ENCODE results near the gene GPRIN2. TPM values are rescaled to one million over a fixed set of nuclear protein-coding genes. Genes with fewer than 3 reads are reported as not detected.

GPRIN2 gene
- total RNA-seq, 2 donors from 2014 or later = 35.9 to 56.7 TPM

DNA sequence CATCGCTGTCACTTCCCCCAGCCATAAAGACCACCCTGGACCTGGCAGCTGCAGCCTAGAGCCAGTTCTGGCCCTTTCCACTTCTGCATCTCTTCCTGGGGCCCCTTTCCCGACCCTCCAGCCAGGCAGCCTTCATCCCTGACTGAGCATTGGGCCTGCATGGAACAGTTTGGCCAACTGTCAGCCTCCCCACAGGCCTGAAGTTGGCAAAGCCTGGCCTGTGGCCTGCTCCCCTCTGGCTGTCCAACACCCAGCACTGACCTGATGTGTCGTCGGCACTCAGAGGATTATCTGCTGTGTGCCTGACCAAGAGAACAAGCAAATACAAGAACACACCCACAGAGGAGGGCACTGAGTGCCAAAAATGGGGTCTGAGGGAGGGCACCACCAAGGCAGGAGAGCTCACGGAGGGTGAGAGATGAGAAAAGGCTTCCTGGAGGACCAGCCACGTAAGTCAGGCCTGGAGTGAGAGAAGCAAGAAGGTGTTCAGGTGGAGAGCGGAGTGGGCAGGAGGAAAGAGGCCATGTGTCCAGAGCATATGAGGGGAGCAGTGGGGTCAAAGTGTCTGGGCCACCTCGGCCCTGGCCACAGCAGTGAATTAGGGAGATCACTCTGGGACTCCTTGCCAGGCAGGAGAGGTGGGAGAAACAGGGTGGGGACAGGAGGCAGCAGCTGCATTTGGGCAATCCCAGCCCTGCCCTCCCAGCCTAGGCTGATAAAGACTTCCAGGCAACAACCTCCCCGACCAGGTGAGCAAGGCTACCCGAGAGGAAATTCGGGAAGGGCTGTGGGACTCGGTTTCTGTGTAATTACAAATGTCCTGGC, 4.5 kb downstream of the GPRIN2 start:
- intact Hi-C loops (cut with DNase I, micrococcal nuclease) = no loop called here
- DNase-seq = peak in 1 of 2 donors; percentile 19
- ATAC-seq = no peak

DNA sequence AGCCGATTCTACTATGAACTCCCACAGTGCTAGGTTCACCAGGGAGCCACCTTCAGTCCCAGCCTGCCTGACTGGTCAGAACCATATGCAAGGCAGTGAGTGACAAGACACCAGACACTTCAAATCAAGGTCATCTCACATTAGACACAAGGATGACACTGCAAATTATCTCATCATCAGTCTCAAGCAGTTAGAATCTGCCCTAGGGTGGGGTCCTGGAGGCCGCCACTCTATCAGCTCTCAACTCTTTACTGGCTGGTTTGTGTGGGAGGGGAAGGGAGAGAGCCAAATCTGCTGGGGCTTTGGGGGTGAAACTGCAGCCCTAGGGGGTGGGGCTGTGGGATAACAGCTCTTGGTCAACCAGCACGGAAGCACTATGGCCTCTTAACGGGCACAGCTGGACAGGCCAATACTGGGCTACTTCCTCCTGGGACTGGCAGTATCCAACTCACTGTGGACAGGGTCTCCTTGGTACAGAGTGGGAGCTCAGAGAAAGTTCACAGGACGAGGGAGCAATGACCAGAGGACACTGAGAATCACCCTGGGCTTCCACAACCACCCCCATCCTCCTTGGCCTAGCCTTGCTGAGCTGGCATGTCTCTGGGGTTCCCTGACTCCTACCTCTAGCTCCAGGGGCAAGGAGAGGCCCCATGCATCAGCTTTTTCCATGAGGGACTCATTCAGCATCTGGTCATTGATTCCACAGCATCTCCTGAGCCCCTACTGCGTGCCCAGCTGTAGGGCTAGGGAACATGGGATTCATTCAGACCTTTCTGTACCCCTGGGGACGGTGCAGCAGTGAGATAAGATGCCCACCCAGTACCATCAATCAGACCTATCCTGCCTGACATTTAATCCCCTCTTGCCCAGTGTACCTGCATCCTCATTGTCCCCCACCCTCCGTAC, 5.4 kb downstream of the GPRIN2 start:
- intact Hi-C loops (cut with DNase I, micrococcal nuclease) = no loop called here
- peak in 1 of 2 donors; percentile 22 for DNase-seq
- ATAC-seq = no peak

GRCh38 chr10:46550076-46550790, 6.2 kb downstream of the GPRIN2 start:
- intact Hi-C loops (cut with DNase I, micrococcal nuclease) = no loop called here
- no peak for ATAC-seq
- peak; percentile 11 to 24 for DNase-seq

- intact Hi-C loops (cut with DNase I, micrococcal nuclease) = no loop called here
- DNase-seq = peak; percentile 9 to 25
- no peak for ATAC-seq
Measured at GRCh38 chr10:46549171-46550075, 7.0 kb downstream of the GPRIN2 start.

DNA sequence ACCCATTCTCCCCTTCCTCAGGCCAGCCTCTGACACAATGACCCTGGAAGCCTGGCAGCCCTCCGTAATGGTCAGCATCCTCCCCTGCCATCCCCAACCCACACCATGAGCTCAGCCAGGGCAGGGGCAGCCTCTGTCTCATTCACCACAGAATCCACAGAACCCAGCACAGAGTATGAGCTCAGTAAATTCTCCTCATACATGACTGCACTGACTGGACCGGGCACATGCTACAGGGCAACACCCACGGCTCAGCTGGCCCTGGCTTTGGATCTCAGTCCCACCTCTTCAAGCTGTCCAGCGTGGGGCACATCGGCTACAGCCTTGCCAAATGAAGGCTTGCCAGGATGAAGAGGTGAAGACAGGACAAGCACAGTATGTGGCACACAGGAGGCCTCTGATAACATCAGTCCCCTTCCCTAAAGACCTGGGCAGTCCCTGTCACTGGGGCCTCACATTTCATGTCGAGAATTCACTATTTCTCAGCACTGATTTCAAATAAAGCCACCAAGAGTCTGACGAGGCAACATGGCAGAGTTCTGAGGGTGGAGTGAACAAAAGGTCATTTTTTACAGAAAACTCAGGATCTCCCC, 7.9 kb downstream of the GPRIN2 start:
- DNase-seq (peak; percentile 4 to 24), ATAC-seq (no peak)
- intact Hi-C loops (cut with DNase I, micrococcal nuclease) = no loop called here

- DNase-seq = peak; percentile 6 to 22
- intact Hi-C loops (cut with DNase I, micrococcal nuclease) = no loop called here
- no peak for ATAC-seq
Measured at GRCh38 chr10:46547541-46548497, 8.6 kb downstream of the GPRIN2 start.

DNA sequence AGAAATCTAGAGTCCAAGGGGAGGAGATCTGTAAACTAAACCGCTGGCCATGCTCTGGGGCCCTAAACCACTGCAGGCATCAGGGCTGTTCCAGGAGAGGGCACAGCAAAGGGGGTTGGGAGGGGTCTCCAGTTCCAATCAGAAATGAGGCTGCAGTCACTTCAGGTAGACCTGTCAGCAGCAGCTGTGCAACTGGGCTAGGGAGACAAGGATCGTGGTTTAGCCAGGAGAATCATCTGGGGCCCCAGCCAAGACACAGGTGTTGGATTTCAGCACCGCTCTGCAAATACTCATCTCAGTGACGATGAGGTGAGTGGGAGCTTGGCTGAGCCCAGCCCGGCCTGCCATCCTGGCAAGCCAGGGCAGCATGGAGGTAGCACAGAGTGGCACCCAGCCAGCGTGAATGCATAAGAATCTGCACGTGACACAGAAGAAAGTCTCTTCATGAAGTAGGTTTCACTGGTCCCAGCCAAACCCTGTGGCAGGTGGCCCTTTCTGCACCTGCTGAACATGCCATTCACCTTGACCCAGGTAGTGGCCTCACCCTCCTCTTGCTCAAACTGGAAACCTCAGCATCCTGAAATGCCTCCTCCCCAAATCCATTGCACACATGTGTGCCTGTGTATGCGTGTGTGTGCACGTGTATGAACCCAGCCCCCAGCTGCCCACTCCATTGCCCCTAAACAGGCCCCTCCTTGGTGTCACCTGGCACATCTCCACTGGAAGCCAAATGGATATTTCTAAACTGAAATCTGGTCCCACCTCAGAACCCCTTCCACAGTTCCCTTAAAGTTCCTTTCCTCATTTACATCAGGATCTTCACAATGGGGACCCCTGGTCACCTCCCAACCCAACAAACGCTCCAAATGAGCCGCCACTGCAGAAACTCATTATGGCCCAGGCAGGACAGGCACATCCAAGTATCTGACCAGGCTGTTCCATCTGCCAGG, 9.6 kb downstream of the GPRIN2 start:
- ATAC-seq = no peak
- intact Hi-C loops (cut with DNase I, micrococcal nuclease) = no loop called here

DNA sequence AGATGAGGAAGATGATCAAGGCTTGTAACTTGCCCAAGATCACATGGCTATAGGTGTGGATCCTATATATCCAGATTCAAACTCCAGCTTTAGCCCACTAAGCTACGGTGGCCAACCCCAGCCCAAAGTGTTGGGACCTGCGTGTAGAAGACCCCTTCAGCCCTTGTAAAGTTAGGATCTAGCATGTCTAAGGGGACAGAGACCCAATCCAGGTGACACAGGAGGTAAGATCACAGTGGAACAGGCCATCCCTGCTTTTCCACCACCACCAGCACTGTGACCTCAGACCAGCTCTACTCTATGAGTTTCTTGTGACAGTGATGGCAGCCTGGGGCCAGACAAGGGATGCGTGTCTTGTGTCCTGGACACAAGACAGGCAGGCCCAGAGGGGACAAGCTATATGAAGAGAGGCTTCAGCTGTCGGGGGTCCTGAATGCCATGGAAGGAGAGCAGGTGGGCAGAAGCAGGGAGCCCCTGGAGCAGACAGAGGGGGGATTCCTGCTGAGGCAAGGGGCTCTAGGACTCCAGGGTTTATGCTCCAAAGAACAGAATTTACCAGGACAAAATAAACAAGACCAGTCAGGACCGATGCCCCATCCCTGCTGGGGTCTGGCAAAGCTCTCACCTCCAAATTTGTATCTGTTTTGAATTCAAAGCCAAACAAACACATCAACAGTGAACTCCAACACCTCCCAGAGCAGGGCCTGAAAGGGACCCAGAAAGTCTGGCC, 10.4 kb downstream of the GPRIN2 start:
- DNase-seq (peak; percentile 12 to 25), ATAC-seq (no peak)
- intact Hi-C loops (cut with DNase I, micrococcal nuclease) = no loop called here

More for the DNA sequence above, 9.6 kb downstream of the GPRIN2 start:
- DNase-seq = peak; percentile 21 to 27

- intact Hi-C loops (cut with DNase I, micrococcal nuclease) = no loop called here
- ATAC-seq (peak; percentile 26), DNase-seq (peak; percentile 21 to 26)
Measured at GRCh38 chr10:46544989-46545791, 11.3 kb downstream of the GPRIN2 start.

- peak; percentile 15 to 24 for DNase-seq
- intact Hi-C loops (cut with DNase I, micrococcal nuclease) = no loop called here
Measured at GRCh38 chr10:46543466-46544377, 12.7 kb downstream of the GPRIN2 start.

DNA sequence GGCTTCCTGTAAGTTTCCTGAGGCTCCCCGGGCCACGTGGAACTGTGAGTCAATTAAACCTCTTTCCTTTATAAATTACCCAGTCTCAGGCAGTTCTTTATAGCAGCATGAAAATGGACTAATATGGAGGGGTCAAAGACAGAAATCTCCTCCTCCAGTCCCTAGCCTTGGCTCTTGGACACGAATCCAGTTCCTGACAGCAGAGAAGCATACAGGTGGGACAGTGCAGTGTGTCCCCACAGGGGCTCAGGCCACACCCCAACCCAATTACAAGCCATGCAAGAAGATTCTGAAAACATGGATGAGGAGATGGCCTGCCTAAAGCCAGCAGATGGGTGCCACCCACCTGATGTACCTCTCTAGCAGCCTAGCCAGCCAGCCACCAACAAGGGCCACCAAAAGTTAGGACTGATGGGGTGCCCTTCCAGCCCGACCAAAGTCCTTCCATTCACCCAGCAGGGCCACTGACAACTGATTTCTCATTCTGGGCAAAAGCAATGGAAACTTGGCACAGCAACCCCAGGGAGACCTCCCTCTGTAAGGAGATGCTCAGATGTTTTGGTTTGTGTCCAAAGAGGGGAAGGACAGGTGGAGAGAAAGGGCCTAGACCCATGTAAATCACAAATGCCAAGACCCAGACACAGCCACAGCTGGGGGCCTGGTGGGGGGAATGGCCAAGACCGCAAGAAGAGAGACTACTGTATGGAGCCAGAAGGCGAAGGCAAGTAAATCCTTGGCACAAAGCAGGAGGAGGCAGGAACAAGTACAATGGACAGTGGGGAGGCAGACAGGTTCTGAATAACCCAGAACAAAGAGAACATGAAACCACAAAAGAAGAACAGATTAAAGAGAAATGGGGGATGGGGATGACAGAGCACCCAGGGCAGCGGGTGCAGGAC, 13.6 kb downstream of the GPRIN2 start:
- DNase-seq = peak; percentile 7 to 28
- intact Hi-C loops (cut with DNase I, micrococcal nuclease) = no loop called here
- no peak for ATAC-seq

More at GRCh38 chr10:46543466-46544377, 12.7 kb downstream of the GPRIN2 start:
- no peak for ATAC-seq

Measured in left colon (tissue), 2 donors.